ACC112 (cell line): Measurements from ENCODE around the gene ITSN2.
"Not testable (repeated sequence)": the region's sequence is repeated elsewhere in the genome, so short reads cannot be mapped to it uniquely, and the experiment has no call there.

Experiments used
- H2AFZ ChIP-seq: fragments of 200-600 bp; sonication (generic); one replicate; pipeline ENCODE4 v1.6.0; 2017; ENCODE audit warnings: antibody characterized with exemption, low read length; ENCODE audit not compliant: unreplicated experiment
- H3K27ac ChIP-seq: fragments of 200-600 bp; sonication (generic); 2 replicates; pipeline ENCODE4 v1.5.1; 2014; ENCODE audit warnings: low read depth, mild to moderate bottlenecking, antibody characterized with exemption, low read length, moderate library complexity
- H3K27me3 ChIP-seq: fragments of 200-600 bp; sonication (generic); 2 replicates; pipeline ENCODE4 v1.6.1; 2014; ENCODE audit warnings: mild to moderate bottlenecking, antibody characterized with exemption, low read length, moderate library complexity, mixed read lengths; ENCODE audit not compliant: insufficient read depth
- H3K36me3 ChIP-seq: fragments of 200-600 bp; sonication (generic); 2 replicates; pipeline ENCODE4 v1.6.1; 2016; ENCODE audit warnings: mild to moderate bottlenecking, antibody characterized with exemption, low read length, moderate library complexity, mixed read lengths; ENCODE audit not compliant: insufficient read depth
- H3K4me1 ChIP-seq: fragments of 200-600 bp; sonication (generic); one replicate; pipeline ENCODE4 v1.6.1; 2016; ENCODE audit warnings: low read length, mixed read lengths; ENCODE audit not compliant: insufficient read depth, unreplicated experiment, control insufficient read depth
- H3K4me3 ChIP-seq: fragments of 200-600 bp; sonication (generic); 2 replicates; pipeline ENCODE4 v1.5.1; 2014; ENCODE audit warnings: mild to moderate bottlenecking, low read depth, low read length
- H3K79me2 ChIP-seq: fragments of 200-600 bp; sonication (generic); one replicate; pipeline ENCODE4 v1.6.0; 2016; ENCODE audit warnings: low read length; ENCODE audit not compliant: control insufficient read depth, unreplicated experiment, insufficient read depth

The ITSN2 gene

DNA sequence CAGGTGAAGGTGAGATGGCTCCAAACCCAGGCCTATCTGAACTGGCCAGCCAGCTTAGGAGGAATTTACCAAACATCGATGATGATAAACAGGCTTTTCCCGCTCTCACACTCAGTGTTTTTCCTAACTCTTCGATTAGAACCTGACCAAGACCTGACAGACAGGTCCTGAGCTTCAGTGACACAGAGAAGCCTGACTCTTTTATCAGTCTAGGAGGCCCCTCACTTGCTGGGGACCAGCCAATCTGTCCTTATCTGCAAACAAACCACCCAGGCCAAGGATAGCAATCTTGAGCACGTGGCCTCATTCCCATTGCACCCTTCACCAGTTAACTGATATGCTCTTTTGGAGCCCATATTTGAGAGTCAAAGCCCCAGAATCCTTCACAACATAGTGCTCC is 1.9 kb upstream of the ITSN2 start:
- H3K27ac ChIP-seq, result no peak overlapping the region
- no peak overlapping the region for H3K4me3 ChIP-seq
- no peaks in the 10 kb centered on the region for H3K36me3 ChIP-seq
- H3K27me3 ChIP-seq, result no peaks in the 10 kb centered on the region
- peaks cover 27% of the 10 kb centered on the region for H3K79me2 ChIP-seq
- H3K4me1 ChIP-seq, result peaks cover 12% of the 10 kb centered on the region
- no peak overlapping the region for H2AFZ ChIP-seq

DNA sequence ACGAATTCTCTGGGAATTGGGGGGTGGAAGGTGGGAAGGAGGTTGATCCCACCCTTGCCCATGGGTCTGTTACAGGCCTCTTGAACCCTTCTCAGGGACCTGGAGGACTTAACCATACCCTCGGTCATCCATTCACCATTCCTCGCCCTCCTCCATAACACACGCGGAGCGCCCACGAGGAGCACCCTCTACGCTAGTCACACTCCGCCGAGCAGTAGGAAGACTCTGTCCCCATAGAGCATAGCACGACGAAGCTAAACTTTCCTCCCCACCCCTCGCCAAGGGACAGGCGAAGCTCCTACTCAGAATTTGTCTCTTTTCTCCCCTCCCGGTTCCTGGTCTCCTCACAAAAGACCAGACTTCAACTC is 611 bp upstream of the ITSN2 start:
- H2AFZ ChIP-seq, result peak overlapping the region; percentile 87
- H3K27ac ChIP-seq, result 0 out of 2 replicates have a peak overlapping the region, but pooled peaks have one; percentile 25
- H3K36me3 ChIP-seq, result no peaks in the 10 kb centered on the region
- peaks cover 32% of the 10 kb centered on the region for H3K79me2 ChIP-seq
- no peaks in the 10 kb centered on the region for H3K27me3 ChIP-seq
- peak overlapping the region; percentile 98 for H3K4me3 ChIP-seq
- H3K4me1 ChIP-seq, result peaks cover 12% of the 10 kb centered on the region

DNA sequence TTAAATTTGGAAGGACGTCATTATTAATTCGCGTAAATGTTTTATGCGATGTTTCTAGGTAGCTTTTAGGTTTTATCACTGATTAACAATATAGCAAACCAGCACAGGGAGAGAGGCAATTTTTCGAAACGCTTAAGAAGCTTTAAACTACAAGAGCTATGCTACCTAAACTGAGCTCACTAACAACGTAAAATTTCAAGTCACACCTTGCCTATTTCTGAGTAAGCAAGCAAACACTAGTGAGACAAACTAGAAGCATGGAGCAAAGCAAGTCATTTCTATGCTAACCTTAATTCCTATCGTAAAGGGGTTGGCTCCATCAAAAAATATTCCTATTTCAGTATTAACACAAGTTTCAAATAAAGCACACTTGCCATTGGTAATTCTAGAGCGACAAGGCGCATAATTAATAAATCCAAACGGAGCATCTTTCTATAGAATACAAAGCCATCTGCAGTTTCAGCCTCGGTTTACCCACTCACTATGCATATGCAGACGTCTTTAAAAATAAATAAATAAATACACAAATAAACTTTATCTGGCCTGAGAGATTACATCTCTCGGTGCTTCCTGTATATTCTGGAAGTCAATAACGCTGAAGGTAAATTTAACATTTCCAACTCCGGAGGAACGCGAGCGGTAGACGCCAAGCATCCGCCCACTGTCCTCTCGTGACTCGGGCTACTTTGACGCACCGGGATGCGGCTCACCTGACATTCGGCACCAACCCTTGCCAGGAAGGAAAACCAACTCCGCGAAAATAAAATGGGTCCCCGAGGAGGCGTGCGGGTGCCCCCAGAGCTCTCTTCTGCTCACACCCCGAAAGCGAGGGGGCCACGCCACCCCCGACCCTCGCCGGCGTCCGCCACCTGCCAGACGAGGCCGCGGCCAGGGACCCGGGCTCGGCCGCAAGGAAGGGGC is 947 bp downstream of the ITSN2 start:
- Histone ChIP-seq H3K36me3 (no peaks in the 10 kb centered on the region), H3K4me1 (peaks cover 4% of the 10 kb centered on the region), H3K27ac (no peak overlapping the region), H3K4me3 (peak overlapping the region; percentile 98), H2AFZ (peak overlapping the region; percentile 87), H3K79me2 (peaks cover 41% of the 10 kb centered on the region), H3K27me3 (no peaks in the 10 kb centered on the region)

DNA sequence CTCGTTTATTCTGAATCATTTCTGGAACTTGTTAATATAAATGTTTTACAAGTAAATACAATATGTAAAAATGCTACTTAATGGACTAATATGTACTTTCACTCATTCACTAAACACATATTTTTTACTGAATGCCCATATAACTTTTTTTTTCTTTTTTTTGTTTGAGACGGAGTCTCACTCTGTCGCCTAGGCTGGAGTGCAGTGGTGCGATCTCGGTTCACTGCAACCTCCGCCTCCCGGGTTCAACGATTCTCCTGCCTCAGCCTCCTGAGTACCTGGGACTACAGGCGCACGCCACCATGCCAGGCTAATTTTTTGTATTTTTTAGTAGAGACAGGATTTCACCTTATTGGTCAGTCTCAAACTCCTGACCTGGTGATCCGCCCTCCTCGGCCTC is 2.6 kb downstream of the ITSN2 start:
- not testable (repeated sequence) for H3K27me3 ChIP-seq, H3K4me1 ChIP-seq, H3K27ac ChIP-seq, H3K36me3 ChIP-seq, H2AFZ ChIP-seq, H3K4me3 ChIP-seq
- peaks cover 58% of the 10 kb centered on the region for H3K79me2 ChIP-seq

DNA sequence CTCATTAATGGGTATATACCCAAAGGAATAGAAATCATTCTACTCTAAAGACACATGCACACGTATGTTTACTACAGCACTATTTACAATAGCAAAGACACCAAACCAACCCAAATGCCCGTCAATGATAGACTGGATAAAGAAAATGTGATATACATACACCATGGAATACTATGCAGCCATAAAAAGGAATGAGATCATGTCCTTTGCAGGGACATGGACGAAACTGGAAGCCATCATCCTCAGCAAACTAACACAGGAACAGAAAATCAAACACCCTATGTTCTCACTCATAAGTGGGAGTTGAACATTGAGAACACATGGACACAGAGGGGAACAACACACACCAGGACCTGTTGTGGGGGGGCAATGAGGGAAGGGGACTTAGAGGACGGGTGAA is 3.2 kb downstream of the ITSN2 start:
- not testable (repeated sequence) for H3K4me3 ChIP-seq
- H3K4me1 ChIP-seq, result peaks cover 11% of the 10 kb centered on the region

DNA sequence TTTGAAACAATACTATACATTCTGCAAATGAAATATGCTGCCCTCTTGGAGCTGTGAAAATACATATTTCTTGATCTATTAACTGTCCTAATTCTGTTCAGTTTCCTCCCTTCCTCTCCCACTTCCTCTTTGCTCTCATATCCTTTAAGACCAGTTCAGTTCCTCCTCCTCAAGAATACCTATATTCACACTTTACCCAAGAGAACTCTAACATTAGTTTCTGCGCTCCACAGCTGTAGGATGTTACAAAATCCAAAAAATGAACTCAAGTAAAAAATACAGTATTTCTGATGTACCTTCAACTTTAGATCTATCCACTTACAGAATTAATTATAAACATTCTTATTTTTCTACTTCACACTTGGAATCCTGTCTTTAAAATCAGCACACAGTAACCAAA is 5.4 kb downstream of the ITSN2 start:
- no peak overlapping the region for H2AFZ ChIP-seq
- no peaks in the 10 kb centered on the region for H3K36me3 ChIP-seq
- peaks cover 11% of the 10 kb centered on the region for H3K4me1 ChIP-seq
- H3K27ac ChIP-seq, result no peak overlapping the region
- H3K27me3 ChIP-seq, result no peaks in the 10 kb centered on the region
- no peak overlapping the region for H3K4me3 ChIP-seq
- H3K79me2 ChIP-seq, result peaks cover 80% of the 10 kb centered on the region

More for the DNA sequence above, 3.2 kb downstream of the ITSN2 start:
- not testable (repeated sequence) for H3K27ac ChIP-seq, H2AFZ ChIP-seq, H3K27me3 ChIP-seq, H3K36me3 ChIP-seq
- peaks cover 64% of the 10 kb centered on the region for H3K79me2 ChIP-seq

DNA sequence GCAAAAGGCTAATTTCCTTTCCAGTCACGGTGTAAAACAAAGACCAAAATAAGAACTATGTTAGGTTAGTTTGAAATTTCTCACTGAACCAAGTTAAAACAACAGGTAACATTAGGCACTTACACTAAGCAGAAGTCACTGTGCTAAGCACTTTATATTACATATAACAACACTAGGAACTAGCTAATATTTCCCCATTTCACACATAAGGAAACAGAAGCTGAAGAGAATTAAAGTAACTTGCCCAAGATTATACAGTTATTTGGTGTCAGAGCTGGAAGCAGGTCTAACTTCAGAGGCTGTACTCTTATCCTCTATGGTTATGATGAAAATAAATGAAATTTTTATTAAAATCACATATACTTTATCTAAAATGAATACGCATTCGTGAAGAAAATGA is 5.9 kb downstream of the ITSN2 start:
- no peak overlapping the region for H3K4me3 ChIP-seq
- no peaks in the 10 kb centered on the region for H3K27me3 ChIP-seq
- peaks cover 80% of the 10 kb centered on the region for H3K79me2 ChIP-seq
- H3K4me1 ChIP-seq, result peaks cover 11% of the 10 kb centered on the region
- no peaks in the 10 kb centered on the region for H3K36me3 ChIP-seq
- no peak overlapping the region for H3K27ac ChIP-seq
- H2AFZ ChIP-seq, result no peak overlapping the region

DNA sequence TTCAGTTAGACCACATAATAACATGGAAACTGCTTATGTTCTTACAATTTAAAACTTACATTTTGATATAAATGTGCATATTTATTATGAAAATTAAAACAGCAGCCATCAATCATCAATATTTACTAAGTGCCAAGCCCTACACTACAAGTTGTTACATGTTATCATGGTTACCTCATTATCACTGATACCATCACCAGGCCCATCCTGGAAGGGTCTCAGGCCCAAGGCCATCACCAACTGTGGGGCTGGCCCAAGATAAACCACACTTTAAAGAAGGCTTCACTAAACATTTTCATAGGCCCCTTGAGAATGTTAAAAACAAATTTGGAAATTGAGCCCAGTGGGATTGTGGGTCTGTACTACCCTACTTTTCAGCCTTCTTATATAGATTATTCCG is 6.4 kb downstream of the ITSN2 start:
- peaks cover 11% of the 10 kb centered on the region for H3K4me1 ChIP-seq
- H3K27me3 ChIP-seq, result no peaks in the 10 kb centered on the region
- no peak overlapping the region for H2AFZ ChIP-seq
- no peak overlapping the region for H3K27ac ChIP-seq
- no peak overlapping the region for H3K4me3 ChIP-seq
- H3K36me3 ChIP-seq, result no peaks in the 10 kb centered on the region
- peaks cover 80% of the 10 kb centered on the region for H3K79me2 ChIP-seq

DNA sequence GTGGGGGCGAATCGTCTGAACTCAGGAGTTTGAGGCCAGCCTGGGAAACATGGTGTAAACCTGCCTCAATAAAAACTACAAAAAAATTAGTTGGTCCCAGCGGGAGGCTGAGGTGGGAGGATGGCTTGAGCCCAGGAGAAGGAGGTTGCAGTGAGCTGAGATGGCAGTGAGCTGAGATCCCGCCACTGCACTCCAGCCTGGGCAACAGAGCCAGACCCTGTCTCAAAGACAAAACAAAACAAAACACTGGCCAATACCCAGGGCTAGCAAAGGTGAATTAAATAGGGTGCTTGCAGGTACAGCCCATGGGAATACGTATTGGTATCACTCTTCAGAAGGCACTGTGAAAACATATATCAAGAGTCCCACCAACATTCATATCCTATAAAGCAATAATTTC is 7.0 kb downstream of the ITSN2 start:
- no peaks in the 10 kb centered on the region for H3K27me3 ChIP-seq
- no peak overlapping the region for H3K27ac ChIP-seq
- peaks cover 79% of the 10 kb centered on the region for H3K79me2 ChIP-seq
- H2AFZ ChIP-seq, result no peak overlapping the region
- no peak overlapping the region for H3K4me3 ChIP-seq
- H3K4me1 ChIP-seq, result peaks cover 7% of the 10 kb centered on the region
- no peaks in the 10 kb centered on the region for H3K36me3 ChIP-seq

DNA sequence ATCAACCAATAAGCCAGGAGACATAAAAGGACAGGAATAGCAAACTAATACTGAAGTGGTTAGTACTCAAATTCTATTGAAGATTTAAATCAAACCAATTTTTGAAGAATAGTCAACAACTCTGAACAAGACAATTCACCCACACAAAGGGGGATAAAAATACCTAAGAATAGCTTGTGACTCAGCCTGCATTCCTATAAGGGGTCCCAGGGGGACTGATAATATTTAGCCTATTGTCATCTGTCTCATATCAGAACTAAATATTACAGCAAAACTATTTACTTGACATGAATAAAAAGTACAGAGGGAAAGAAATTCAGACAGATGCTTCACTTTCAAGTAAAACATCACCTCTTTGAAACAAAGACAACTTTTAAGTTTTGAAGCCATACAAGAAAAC is 7.7 kb downstream of the ITSN2 start:
- Histone ChIP-seq H3K27ac (no peak overlapping the region), H3K79me2 (peaks cover 76% of the 10 kb centered on the region), H3K36me3 (no peaks in the 10 kb centered on the region), H3K4me3 (no peak overlapping the region), H3K27me3 (no peaks in the 10 kb centered on the region), H2AFZ (no peak overlapping the region), H3K4me1 (peaks cover 7% of the 10 kb centered on the region)

DNA sequence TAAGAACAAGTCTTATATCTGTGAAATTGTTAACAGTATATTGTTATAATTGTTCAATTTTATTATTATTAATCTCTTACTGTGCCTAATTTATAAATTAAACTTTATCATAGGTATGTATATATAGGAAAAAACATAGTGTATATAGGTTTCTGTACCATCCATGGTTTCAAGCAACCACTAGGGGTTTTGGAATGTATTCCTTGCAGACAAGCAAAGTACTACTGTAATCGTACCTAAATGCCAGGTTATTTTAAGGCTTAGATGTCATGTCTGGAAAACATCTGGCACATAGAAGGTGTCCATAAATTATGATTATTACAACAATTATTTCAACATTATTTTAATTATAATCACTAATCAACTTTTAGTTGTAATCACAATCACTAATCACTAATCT is 8.4 kb downstream of the ITSN2 start:
- Histone ChIP-seq H2AFZ (no peak overlapping the region), H3K4me3 (no peak overlapping the region), H3K27me3 (no peaks in the 10 kb centered on the region), H3K4me1 (peaks cover 7% of the 10 kb centered on the region), H3K79me2 (peaks cover 72% of the 10 kb centered on the region), H3K27ac (no peak overlapping the region), H3K36me3 (no peaks in the 10 kb centered on the region)
